ENCODE measurements around the gene NKX6-1.

NKX6-1 gene

GRCh38 chr4:84472154-84472553, 26.9 kb downstream of the NKX6-1 start:
- DNase-seq, result no peak

- no peak for DNase-seq
Measured at GRCh38 chr4:84470204-84470785, 28.8 kb downstream of the NKX6-1 start.

DNA sequence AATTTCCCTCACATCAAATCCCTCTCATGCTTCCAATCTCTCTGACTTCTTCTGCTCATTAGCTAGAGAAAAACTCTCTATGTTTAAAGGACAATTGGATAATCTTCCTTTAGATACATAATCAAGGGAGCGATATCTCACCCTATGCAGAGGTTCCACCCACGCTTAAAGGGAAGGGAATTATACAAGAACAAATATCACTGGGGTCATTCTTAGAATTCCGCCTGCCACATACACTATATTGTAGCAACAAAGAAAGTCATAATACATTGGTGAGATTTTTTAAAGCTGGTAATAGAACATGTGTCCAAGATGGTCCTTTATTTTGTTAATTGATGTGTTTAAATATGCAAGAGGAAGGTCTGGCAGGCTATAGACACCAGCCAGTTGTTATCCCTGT, 31.5 kb downstream of the NKX6-1 start:
- DNase-seq, result no peak

DNA sequence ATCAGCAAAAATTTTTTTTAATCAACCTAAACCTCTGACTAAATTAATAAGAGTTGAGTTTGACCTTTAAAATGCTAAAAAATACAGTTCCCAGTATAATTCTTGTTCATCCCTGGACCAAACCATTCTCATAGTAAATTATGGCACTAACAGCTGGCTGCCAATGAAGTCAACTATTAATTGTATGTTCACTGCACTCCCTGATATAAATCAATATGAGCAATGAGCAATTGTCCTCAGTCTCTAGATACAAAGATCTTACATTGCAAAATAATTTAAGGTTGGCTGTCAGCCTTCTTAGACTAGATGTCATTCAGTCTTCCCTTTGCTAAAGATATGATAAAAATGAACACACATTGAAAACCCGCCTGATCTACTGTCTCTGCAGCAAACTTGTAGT, 39.3 kb downstream of the NKX6-1 start:
- DNase-seq, result no peak

- DNase-seq, result no peak
Measured at GRCh38 chr4:84456157-84456556, 42.9 kb downstream of the NKX6-1 start.

- no peak for DNase-seq
Measured at GRCh38 chr4:84455697-84456096, 43.4 kb downstream of the NKX6-1 start.

- no peak for DNase-seq
Measured at GRCh38 chr4:84451546-84451945, 47.5 kb downstream of the NKX6-1 start.

- no peak for DNase-seq
Measured at GRCh38 chr4:84443523-84443922, 55.6 kb downstream of the NKX6-1 start.

- no peak for DNase-seq
Measured at GRCh38 chr4:84442778-84443177, 56.3 kb downstream of the NKX6-1 start.
